HG03025 (cell line): ENCODE data around the gene PARD3.

Experiments
- ATAC-seq: cut with Tn5 transposase; IDR thresholded peaks from one replicate; pipeline ENCODE4 v1.9.1; 2021; ENCODE audit warnings: mild to moderate bottlenecking, moderate library complexity; ENCODE audit not compliant: unreplicated experiment, low FRiP score

PARD3 gene

DNA sequence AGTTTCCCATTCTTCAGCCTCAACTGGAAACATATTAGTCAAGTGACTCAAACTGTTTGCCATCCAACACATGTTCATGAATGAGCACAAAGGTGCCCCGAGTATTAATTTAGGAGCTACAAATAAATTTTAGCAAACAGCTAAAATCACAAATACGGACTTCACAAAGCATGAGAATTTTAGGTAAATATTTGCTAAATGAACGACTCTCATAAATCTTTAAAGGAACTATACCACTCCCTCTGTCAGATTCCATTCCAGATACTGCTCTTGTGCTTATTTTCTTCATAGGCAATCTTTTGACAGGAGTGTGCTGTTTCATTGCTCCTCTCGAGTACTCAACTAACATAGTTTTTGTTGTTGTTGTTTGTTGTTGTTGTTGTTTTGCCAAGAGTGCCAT lies 330.9 kb downstream of the PARD3 start:
- no peak for ATAC-seq

- no peak for ATAC-seq
Observed at GRCh38 chr10:34480345-34480744, 334.8 kb downstream of the PARD3 start.

GRCh38 chr10:34479520-34480179 lies 335.4 kb downstream of the PARD3 start:
- no peak for ATAC-seq

GRCh38 chr10:34477249-34477648 lies 337.8 kb downstream of the PARD3 start:
- no peak for ATAC-seq

GRCh38 chr10:34476608-34477007 lies 338.5 kb downstream of the PARD3 start:
- ATAC-seq, result no peak

DNA sequence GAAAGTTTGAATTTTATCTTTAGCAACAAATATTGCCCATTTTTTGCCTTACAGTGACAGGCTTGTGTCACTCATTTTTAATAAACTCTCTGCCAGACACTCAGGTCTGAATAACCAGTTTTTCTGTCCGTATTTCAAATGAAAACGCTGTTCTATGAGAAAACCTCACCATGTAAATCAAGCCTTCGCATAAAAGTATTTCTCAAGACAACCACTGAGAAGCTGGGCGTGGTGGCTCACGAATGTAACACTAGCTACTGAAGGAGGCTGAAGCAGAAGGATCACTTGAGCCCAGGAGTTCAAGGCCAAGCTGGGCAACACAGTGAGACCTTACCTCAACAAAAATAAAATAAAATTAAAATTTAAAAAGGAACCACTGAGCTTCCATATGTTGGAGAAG lies 339.3 kb downstream of the PARD3 start:
- no peak for ATAC-seq

DNA sequence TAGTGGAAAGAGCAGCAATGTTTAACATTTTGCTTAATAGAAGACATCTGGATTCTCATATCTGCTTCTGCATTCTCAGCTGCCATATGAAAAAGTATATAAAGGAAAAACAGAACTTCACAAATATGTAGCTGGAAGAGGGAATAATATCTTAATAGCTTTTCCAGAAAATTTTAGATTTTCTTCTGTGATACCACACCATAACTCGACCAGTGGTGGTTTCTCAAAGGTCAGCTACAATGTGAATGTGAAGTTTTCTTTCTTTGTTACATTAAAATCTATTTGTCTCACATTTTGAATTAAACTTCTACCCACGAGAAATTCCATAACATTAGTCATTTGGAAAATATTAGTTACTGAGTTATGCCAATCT lies 339.8 kb downstream of the PARD3 start:
- no peak for ATAC-seq

- no peak for ATAC-seq
Observed at GRCh38 chr10:34474555-34475273, 340.4 kb downstream of the PARD3 start.

DNA sequence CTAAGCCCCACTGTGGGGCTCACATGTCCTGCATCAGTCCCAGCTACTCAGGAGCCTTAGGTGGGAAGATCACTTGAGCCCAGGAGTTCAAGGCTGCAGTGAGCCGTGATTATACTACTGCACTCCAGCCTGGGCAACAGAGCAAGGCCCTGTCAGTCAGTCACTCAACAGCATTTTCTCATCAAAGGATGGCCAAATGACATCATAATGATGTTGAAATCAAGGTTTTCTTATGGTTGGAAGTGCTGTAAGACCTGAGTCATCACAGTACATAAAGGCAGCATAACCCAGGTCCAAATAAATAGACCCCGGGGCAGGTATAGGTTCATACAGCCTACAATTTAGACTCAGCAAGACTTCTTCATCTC lies 341.1 kb downstream of the PARD3 start:
- ATAC-seq, result no peak

DNA sequence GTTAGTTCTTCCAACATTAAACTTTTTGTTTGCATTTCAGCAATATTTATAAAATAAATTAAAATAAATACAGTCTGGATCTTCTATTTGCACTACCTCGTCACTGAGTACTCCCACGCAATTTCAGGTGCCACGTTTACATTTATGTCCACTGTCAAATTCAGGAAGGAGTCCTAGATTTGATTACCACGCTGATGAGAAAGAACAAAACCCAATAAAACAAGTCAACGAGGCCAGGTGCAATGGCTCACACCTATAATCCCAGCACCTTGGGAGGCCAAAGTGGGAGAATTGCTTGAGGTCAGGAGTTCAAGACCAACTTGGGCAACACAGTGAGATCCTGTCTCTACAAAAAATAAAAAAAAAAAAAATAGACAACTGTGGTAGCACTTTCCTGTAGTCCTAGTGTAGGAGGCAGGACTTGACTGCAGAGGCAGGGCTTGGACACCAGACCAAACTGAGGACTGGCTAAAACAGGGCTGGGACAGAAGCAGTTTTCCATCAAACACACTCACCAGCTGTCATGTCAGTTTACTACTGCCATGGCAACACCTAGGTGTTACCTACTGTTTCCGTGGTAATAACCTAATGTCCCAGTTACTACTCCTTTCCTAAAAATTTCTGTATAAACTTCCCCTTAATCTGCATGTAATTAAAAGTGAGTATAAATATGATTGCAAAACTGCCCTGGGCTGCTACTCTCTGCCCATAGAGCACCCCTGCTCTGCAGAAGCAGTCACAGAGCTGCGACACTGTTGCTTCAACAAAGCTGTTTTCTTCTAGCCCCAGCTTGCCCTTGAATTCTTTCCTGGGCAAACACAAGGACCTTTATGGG lies 341.7 kb downstream of the PARD3 start:
- ATAC-seq, result no peak

GRCh38 chr10:34470307-34470706 lies 344.8 kb downstream of the PARD3 start:
- ATAC-seq, result no peak

GRCh38 chr10:34469446-34469845 lies 345.6 kb downstream of the PARD3 start:
- ATAC-seq, result no peak

DNA sequence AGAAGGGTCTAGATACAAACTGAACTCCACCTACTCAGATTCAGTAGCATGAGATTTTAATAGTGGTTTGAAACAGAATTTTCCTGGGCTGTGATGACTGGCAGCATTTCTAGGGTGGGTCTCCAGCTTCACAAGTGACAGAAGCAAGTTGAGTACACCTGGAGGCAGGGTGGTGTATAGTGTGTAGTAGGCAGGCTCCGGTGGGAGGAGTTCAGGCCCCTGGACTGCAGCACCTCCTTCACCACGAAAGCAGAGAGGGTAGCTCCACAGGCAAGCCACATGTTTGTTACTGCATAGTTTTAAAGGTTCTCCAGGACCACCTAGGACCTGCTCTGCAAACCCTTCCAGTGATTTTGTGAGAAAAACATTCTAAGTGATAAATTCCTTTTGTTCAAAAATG lies 347.2 kb downstream of the PARD3 start:
- ATAC-seq, result no peak

DNA sequence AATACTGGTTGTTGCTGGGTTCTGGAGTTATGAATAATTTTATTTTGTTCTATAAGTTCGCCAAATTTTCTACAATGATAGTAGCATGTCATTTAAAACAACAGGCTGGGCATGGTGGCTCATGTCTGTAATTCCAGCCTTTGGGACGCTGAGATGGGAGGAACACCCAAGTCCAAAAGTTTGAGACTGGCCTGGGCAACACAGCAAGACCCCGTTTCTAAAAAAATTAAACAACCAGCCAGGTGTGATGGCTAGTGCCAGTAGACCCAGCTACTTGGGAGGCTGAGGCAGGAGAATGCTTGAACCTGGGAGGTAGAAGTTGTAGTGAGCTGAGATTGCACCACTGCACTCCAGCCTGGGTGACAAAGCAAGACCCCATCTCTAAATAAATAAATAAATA lies 347.7 kb downstream of the PARD3 start:
- ATAC-seq, result no peak

DNA sequence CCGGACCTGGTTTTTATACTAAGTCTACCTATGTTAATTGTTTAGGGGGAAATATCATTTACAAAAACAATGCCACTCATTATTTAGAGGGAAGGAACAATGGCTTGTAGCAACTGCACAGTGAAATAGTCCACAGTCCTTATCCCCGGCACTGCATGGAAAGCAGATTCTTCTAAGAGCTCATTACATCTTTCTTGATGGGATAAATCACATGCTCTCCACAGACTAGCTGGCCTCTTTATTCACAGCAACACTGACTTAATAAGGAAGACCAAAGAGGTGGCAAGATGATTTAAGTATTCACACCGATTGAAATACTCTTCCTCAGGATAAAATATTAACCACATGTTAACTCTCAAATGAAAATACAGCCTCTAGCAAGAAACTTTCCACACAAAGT lies 349.4 kb downstream of the PARD3 start:
- ATAC-seq, result no peak

GRCh38 chr10:34464591-34464990 lies 350.5 kb downstream of the PARD3 start:
- no peak for ATAC-seq

GRCh38 chr10:34464000-34464399 lies 351.1 kb downstream of the PARD3 start:
- no peak for ATAC-seq

DNA sequence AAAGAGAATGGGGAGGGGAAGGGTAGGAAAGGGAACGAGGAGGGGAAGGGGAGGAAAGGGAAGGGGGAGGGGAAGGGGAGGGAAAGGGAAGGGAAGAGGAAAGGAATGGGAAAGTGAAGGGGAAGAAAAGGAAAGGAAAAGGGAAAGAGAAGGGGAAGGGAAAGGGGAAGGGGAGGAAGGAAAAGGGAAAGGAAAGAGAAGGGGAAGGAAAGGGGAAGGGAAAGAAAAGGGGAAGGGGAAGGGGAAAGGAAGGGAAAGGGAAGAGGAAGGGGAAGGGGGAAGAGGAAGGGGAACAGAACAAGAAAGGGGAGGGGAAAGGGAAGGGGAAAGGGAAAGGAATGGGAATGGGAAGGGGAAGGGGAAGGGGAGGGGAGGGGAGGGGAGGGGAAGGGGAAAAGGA lies 352.1 kb downstream of the PARD3 start:
- ATAC-seq, result no peak

GRCh38 chr10:34462056-34462455 lies 353.0 kb downstream of the PARD3 start:
- no peak for ATAC-seq

GRCh38 chr10:34454590-34455261 lies 360.4 kb downstream of the PARD3 start:
- ATAC-seq, result no peak

DNA sequence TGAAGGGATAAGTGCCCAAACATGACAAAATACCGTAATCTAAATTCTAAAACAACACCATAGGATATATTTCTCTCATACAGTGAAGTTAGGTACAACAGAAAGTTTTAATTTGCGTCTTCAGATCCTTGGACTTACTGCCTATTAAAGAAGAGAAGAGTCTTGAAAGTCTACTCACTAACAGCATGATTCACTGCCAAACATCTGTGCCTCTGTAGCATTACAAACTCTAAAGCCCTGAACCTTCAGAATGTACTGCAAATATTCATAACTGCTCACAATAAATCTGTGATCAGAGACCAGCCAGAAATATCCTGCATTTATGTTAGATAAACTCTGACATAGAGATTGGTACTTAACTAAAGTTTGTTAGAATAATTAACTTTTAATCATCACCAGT lies 365.3 kb downstream of the PARD3 start:
- ATAC-seq, result no peak
